NCI-H774 (cell line): Measurements from ENCODE around the gene DCUN1D5.
"Not testable (repeated sequence)": the region's sequence is repeated elsewhere in the genome, so short reads cannot be mapped to it uniquely, and the experiment has no call there.

Source experiments
- DNase-seq: peaks from one replicate; lab custom pipeline; 2025; lab: John Stamatoyannopoulos, UW

DCUN1D5 gene

DNA sequence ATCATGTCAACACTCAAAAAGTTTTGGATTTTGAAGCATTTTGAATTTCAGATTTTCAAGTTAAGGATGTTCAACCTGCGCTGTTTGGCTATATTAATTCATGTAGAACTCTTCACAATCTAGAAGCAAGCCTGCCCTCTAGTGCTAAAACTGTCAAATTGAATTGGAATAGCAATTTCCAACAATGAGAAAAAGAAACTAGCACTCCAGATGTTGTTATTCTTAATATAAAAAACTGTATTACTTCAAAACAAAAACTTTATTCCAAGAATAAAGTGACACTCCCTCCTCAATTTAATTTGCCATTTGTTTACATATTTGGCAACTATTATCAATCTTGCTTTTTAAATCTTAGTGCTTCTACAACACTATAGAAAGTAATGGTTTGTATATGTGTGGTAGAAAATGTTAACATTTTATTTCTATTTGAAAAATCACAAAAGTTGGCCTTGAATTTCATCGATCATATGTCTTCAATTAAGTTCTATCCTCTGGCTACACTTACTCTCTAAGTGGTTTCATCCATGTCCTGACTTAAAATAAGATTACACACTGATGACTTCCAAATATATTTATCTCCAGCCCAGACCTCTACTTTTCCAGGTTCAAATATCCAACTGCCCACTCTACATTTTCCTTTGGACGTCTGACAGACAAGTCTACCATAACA is 36.6 kb downstream of the DCUN1D5 start:
- DNase-seq = peak; percentile 25

DNA sequence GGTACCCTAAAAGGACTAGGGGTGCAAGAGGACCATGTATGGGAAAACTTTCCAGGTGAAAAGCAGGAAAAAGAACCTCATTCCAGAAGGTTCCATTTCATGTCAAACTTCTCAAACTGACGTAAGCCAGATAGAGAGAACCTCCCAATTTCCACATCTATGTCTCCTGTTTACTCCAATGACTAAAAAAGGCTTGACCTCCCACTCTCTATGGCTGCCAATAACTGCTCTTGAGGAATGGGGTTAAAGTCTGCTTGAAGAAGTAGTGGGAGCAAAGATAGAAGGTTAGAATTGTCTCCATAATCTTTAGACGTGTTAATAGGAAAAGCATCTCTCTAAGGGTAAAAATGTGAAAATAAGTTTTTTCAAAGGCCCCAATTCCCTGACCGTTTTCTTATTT is 38.0 kb downstream of the DCUN1D5 start:
- DNase-seq = no peak

DNA sequence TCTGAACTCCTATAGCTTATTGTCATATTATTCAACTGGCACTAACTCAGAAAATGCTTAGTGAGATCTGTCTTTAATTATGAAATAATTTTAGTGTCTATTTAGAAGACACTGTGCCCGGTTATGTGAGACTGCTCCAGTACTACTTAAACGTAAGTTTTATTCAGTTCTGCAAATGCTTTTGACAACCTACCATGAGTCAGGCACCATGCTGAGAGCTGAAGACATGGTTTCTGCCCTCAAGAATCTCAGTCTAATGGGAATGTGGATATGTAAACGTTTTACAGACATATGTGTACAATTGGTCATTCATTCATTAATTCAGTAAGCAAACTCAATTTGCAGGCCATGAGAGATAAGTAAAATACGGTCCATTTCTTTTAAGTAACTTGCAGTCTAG is 40.0 kb downstream of the DCUN1D5 start:
- no peak for DNase-seq

GRCh38 chr11:103051151-103051801 is 40.7 kb downstream of the DCUN1D5 start:
- no peak for DNase-seq

GRCh38 chr11:103050351-103050750 is 41.6 kb downstream of the DCUN1D5 start:
- DNase-seq = no peak

DNA sequence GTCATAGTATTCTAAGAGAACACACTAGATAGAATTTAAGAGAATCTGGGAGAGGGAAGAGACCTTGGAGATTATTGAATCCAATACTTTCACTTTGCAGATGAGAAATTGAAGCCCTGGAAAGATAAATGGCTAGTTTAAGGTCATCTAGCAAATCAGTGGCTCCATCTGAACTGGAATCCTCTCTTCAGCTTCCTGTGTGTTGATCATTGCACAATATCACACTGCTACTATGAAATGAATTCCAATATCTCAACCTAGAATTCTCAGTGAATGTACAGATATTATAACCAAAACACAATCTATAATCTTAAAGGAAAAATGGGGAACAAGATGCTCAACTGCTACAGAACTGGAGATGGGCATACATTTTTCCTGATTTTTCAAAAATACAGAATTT is 44.1 kb downstream of the DCUN1D5 start:
- no peak for DNase-seq

DNA sequence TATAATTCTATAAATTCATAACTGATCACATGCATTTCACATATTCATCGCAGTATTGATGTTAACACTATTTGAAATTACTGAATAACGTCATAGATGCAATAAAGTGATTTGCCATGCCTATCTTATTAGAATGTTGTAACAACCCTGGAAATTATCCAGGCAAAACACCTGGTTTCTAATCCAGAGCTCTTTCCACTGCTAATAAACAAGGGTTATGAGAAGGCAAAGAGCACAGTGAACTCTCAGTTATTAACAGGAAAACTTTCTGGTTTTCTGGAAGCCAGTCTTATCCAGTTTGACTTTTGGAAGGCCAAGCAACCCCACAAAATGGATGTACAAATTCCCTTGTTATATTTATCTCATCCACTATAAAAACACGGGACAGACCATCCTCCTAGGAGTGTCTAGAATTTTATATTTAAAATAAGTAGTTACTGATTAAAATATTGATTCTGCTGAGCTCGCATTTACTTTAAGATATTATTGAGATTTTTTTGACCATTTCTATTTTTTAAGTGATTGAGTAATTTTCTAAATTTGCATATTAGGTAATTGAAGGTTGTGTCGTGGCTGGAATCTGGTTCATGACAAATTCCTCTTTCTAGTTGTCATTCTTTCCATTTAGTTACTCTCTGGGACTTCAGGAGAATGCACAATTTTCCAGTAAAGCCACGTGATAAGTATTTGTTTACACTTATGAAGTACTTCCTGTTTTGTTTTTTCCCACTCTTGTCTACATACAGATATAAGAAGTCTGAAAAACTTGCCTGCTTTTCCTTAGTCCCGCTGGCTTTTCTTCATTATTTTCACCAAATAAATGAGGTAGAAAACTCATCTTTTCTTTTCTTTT is 47.9 kb downstream of the DCUN1D5 start:
- DNase-seq = no peak

DNA sequence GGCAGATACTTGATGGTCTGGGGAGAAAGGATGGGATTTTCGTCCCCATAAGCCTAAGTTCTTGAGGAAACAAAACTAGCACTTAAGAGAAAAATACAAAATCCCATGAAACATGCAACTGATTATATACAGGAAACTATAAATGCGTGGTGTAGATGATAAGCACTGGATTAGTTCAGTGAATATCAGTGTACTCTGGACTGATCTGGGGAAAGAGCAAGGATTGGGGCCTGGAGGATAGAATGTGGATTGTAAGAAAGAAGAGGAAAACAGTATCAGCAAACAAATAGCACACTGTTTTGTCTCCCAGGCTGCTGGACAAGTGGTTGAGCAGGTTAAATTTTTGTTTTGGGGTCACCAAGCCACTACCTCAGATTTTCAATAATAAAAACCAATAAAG is 49.8 kb downstream of the DCUN1D5 start:
- DNase-seq = no peak

- peak; percentile 39 for DNase-seq
Observed at GRCh38 chr11:103035791-103036434, 56.0 kb downstream of the DCUN1D5 start.

- no peak for DNase-seq
Observed at GRCh38 chr11:103035216-103035615, 56.7 kb downstream of the DCUN1D5 start.

GRCh38 chr11:103031834-103032233 is 60.1 kb downstream of the DCUN1D5 start:
- no peak for DNase-seq

DNA sequence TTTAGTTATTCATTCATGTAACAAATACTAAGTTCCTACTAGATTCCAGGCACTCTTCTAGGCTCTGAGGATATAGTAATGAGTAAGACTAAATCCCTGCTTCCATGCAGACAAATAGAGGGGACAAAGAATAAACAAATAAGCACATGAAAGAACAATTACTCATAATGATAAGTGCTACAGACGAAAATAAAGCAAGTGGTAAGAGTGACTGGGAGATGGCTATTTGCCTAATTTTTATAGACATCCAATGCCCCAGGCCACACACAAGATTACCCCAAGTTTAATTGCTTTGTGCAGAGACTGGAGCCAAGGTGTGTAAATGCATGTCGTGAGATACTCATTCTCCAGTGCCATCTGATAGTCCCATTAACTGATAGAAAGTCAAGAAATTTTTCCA is 62.6 kb downstream of the DCUN1D5 start:
- no peak for DNase-seq

DNA sequence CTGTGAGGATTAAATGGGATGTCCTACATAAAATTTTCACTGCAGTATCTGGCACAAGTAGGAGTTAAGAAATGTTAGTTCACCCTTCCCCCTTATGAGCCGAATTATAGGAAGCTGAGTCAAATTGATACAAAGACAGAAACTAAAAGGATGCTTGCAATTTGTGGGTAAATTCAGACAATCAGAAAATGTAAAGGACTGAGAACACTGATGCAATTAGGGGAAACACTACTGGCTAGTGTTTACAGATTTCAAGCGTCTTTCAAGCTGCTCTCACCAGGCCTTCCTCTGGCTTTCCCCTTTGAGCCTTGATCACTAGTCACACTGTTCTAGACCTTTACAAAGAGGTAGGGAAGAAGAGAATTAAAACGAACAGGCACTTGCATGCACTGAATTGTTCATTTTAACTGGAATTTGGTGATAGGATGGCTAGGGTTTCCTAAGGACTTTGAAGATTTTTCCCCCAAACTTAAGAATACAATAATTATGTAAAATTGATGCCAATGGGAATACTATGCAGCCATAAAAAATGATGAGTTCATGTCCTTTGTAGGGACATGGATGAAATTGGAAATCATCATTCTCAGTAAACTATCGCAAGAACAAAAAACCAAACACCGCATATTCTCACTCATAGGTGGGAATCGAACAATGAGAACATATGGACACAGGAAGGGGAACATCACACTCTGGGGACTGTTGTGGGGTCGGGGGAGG is 63.5 kb downstream of the DCUN1D5 start:
- DNase-seq = not testable (repeated sequence)

- DNase-seq = no peak
Observed at GRCh38 chr11:103024086-103024485, 67.9 kb downstream of the DCUN1D5 start.

DNA sequence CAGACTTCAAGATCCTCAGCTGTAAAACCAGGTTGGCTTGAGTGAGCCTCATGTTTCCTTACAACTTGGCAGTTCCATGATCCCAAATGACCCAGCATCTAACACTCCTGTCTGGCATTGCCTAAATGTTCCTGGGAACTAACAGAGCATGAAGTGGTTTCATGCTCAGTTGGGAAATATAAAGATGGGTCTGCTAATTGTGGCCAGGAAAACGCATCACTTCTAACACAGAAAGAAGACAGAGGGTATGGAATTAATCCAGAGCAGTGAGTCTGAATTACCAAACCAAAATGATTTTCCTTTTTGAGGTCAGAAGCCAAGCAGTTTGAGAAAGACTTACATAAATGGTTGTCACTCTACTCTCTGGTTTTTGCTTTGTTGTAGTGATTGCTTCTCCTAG is 75.9 kb downstream of the DCUN1D5 start:
- no peak for DNase-seq

- DNase-seq = no peak
Observed at GRCh38 chr11:103013421-103013820, 78.5 kb downstream of the DCUN1D5 start.
